Fibroblast of villous mesenchyme (primary cell): Measurements from ENCODE around the gene DENND4C. TPM values are rescaled to one million over a fixed set of nuclear protein-coding genes. Genes with fewer than 3 reads are reported as not detected.

ENCODE experiments used
- DNase-seq: peaks from one replicate; pipeline ENCODE4 v3.0.0-alpha.2; 2010; ENCODE audit warnings: low read depth
- H3K4me3 ChIP-seq: 2 replicates; pipeline ENCODE4 v1.5.1; 2011; ENCODE audit warnings: low read depth, mild to moderate bottlenecking, low read length
- CTCF ChIP-seq: IDR thresholded peaks from 2 replicates; pipeline ENCODE4 v1.5.1; 2012; ENCODE audit warnings: low read depth, mild to moderate bottlenecking, low read length; ENCODE audit not compliant: insufficient read depth
- total RNA-seq: library from RNA; depleted of rRNA; stranded (reverse); fragments of >200 nt; gene quantifications from 2 replicates; pipeline ENCODE4 v1.2.3, GENCODE V29; 2012

Gene DENND4C
- total RNA-seq, 1 donor = 70.0 TPM

GRCh38 chr9:19320495-19320894, 90.0 kb downstream of the DENND4C start:
- H3K4me3 ChIP-seq = no peak overlapping the region
- no peak for TF ChIP-seq CTCF
- DNase-seq = peak; percentile 3

GRCh38 chr9:19331877-19332276, 101.4 kb downstream of the DENND4C start:
- DNase-seq = no peak
- H3K4me3 ChIP-seq = no peak overlapping the region
- no peak for TF ChIP-seq CTCF

GRCh38 chr9:19336166-19336565, 105.7 kb downstream of the DENND4C start:
- DNase-seq = no peak
- H3K4me3 ChIP-seq = no peak overlapping the region
- TF ChIP-seq CTCF = no peak

GRCh38 chr9:19342947-19343346, 112.5 kb downstream of the DENND4C start:
- DNase-seq = no peak
- TF ChIP-seq CTCF = no peak
- H3K4me3 ChIP-seq = no peak overlapping the region

GRCh38 chr9:19358701-19359100, 128.2 kb downstream of the DENND4C start:
- peak; percentile 79 for DNase-seq
- no peak for TF ChIP-seq CTCF

GRCh38 chr9:19369107-19369506, 138.6 kb downstream of the DENND4C start:
- no peak for TF ChIP-seq CTCF
- H3K4me3 ChIP-seq = no peak overlapping the region
- DNase-seq = no peak

More at GRCh38 chr9:19358701-19359100, 128.2 kb downstream of the DENND4C start:
- H3K4me3 ChIP-seq = no peak overlapping the region

- no peak overlapping the region for H3K4me3 ChIP-seq
- no peak for DNase-seq
- TF ChIP-seq CTCF = no peak
Measured at GRCh38 chr9:19371942-19372341, 141.4 kb downstream of the DENND4C start.
